HepG2 (cell line): ENCODE measurements around the gene LRP1-AS. TPM values are rescaled to one million over a fixed set of nuclear protein-coding genes. Genes with fewer than 3 reads are reported as not detected.

Experiments
- AGO2 ChIP-seq: fragments of 200-400 bp; formaldehyde crosslinking; optimal IDR thresholded peaks from 2 replicates; pipeline ENCODE3; 2017; ENCODE audit warnings: mild to moderate bottlenecking, low read depth, low read length, moderate library complexity
- FOSL1 ChIP-seq: sonication (generic); formaldehyde crosslinking; IDR thresholded peaks from 2 replicates; pipeline ENCODE4 v1.9.0; 2021; ENCODE audit warnings: missing genetic modification reagents, borderline replicate concordance
- HNRNPLL ChIP-seq: fragments of 200-400 bp; formaldehyde crosslinking; IDR thresholded peaks from 2 replicates; pipeline ENCODE4 v1.6.1; 2017; ENCODE audit warnings: mild to moderate bottlenecking, low read depth, low read length; ENCODE audit not compliant: poor library complexity, severe bottlenecking
- MTA3 ChIP-seq: sonication (generic); formaldehyde crosslinking; IDR thresholded peaks from 2 replicates; pipeline ENCODE4 v1.4.0; 2020; ENCODE audit warnings: missing genetic modification reagents
- NR2F6 ChIP-seq, 2 experiments: IDR thresholded peaks; 2 replicates each; pipeline ENCODE4 v1.6.1; 2016; ENCODE audit warnings: antibody characterized with exemption in 1 of 2, mild to moderate bottlenecking in 1 of 2
- PHF21A ChIP-seq: sonication (generic); formaldehyde crosslinking; IDR thresholded peaks from 2 replicates; pipeline ENCODE4 v1.5.0; 2020; ENCODE audit warnings: mild to moderate bottlenecking, missing genetic modification reagents
- SETDB1 ChIP-seq: sonication (generic); formaldehyde crosslinking; IDR thresholded peaks from 2 replicates; pipeline ENCODE4 v1.5.1; 2020; ENCODE audit warnings: missing genetic modification reagents, mild to moderate bottlenecking, borderline replicate concordance
- SIN3B ChIP-seq: fragments of 150-350 bp; IDR thresholded peaks from 2 replicates; pipeline ENCODE4 v1.6.1; 2014; ENCODE audit warnings: low read length
- SNAI1 ChIP-seq: sonication (generic); formaldehyde crosslinking; IDR thresholded peaks from 2 replicates; pipeline ENCODE4 v1.5.0; 2020; ENCODE audit warnings: mild to moderate bottlenecking, missing genetic modification reagents, borderline replicate concordance
- TARDBP ChIP-seq: sonication (generic); formaldehyde crosslinking; IDR thresholded peaks from 2 replicates; pipeline ENCODE4 v1.8.0; 2022; ENCODE audit warnings: mild to moderate bottlenecking, missing genetic modification reagents
- ZMYM3 ChIP-seq: sonication (generic); formaldehyde crosslinking; IDR thresholded peaks from 2 replicates; pipeline ENCODE4 v1.5.1; 2020; ENCODE audit warnings: mild to moderate bottlenecking, missing genetic modification reagents
- ZNF296 ChIP-seq: sonication (generic); formaldehyde crosslinking; conservative IDR thresholded peaks from 2 replicates; pipeline ENCODE4 v1.5.0; 2020; ENCODE audit warnings: mild to moderate bottlenecking, missing genetic modification reagents
- ZNF780A ChIP-seq: sonication (generic); formaldehyde crosslinking; IDR thresholded peaks from 2 replicates; pipeline ENCODE4 v1.8.0; 2022; ENCODE audit warnings: mild to moderate bottlenecking, missing genetic modification reagents, moderate library complexity
- polyA plus RNA-seq, 8 experiments: library from polyadenylated mRNA; depleted of rRNA in 3 of 8; stranded (reverse) in 7 of 8; unstranded in 1 of 8; fragments of >200 nt; fragmentation: Illumina TruSeq in 4 of 8; extraction: Trizol in 4 of 8; gene quantifications; 2 replicates each; pipeline versions ENCODE4 v1.2.1 to v1.2.3, GENCODE V29; 2011 to 2016; ENCODE audit warnings: low read depth in 4 of 8, missing spikeins in 1 of 8, mixed read lengths in 1 of 8; ENCODE audit not compliant: insufficient read depth in 1 of 8
- total RNA-seq, 5 experiments: library from RNA; depleted of rRNA; stranded (reverse); fragments of >200 nt; fragmentation: Illumina TruSeq; extraction: Trizol; gene quantifications; 2 replicates each; pipeline ENCODE4 v1.2.3, GENCODE V29; 2016; ENCODE audit warnings: low read depth in 1 of 5
- TF ChIP-seq, protein P1 (sequence below): sonication (generic); formaldehyde crosslinking; IDR thresholded peaks from 2 replicates; pipeline ENCODE4 v1.5.0; 2020; ENCODE audit warnings: mild to moderate bottlenecking, missing genetic modification reagents, moderate library complexity
- TF ChIP-seq, protein P2 (sequence below): sonication (generic); formaldehyde crosslinking; IDR thresholded peaks from 2 replicates; pipeline ENCODE4 v1.4.0; 2020; ENCODE audit warnings: missing genetic modification reagents, borderline replicate concordance
- TF ChIP-seq, protein P3 (sequence below): sonication (generic); formaldehyde crosslinking; IDR thresholded peaks from 2 replicates; pipeline ENCODE4 v1.8.0; 2022; ENCODE audit warnings: missing genetic modification reagents, low read depth, mild to moderate bottlenecking, borderline replicate concordance

The LRP1-AS gene
- total and polyA plus RNA-seq, 2 of the 13 experiments (the other 11 are each of a cell fraction or from before 2014, with no cell fraction given): 0.20 TPM; not detected in 1

DNA sequence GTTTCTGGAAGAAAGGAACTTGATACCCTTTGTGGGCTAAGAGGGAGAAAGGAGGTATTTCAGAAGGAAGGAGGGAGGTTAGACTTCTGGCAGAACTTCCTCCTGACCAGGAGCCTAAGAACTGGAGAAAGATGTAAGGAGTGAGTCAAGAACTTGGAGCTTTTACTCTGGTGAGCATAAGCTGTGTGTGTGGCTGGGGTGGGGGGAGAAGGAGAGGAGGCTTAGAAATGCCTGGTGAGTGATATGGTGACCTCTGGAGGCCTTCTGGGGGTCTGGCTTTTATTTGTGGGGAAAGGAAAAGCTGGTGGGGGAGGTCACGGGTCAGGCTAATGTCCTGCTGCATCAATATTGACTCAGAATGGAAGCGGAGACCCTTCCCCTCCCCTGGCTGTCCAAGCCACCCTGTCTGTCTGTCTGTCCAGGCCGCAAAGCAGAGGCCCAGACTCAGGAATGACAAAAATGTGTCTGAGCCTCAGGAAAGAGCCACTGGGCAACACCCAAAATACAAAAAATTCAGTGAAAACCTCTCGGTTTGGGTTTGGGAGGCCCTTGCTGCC is 14.3 kb downstream of the LRP1-AS start (continued):
- TF ChIP-seq, protein P1, sequence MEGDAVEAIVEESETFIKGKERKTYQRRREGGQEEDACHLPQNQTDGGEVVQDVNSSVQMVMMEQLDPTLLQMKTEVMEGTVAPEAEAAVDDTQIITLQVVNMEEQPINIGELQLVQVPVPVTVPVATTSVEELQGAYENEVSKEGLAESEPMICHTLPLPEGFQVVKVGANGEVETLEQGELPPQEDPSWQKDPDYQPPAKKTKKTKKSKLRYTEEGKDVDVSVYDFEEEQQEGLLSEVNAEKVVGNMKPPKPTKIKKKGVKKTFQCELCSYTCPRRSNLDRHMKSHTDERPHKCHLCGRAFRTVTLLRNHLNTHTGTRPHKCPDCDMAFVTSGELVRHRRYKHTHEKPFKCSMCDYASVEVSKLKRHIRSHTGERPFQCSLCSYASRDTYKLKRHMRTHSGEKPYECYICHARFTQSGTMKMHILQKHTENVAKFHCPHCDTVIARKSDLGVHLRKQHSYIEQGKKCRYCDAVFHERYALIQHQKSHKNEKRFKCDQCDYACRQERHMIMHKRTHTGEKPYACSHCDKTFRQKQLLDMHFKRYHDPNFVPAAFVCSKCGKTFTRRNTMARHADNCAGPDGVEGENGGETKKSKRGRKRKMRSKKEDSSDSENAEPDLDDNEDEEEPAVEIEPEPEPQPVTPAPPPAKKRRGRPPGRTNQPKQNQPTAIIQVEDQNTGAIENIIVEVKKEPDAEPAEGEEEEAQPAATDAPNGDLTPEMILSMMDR (CRISPR knock-in tag): 0 out of 2 replicates have a peak, but pooled peaks have one; percentile 25
- TF ChIP-seq, protein P2, sequence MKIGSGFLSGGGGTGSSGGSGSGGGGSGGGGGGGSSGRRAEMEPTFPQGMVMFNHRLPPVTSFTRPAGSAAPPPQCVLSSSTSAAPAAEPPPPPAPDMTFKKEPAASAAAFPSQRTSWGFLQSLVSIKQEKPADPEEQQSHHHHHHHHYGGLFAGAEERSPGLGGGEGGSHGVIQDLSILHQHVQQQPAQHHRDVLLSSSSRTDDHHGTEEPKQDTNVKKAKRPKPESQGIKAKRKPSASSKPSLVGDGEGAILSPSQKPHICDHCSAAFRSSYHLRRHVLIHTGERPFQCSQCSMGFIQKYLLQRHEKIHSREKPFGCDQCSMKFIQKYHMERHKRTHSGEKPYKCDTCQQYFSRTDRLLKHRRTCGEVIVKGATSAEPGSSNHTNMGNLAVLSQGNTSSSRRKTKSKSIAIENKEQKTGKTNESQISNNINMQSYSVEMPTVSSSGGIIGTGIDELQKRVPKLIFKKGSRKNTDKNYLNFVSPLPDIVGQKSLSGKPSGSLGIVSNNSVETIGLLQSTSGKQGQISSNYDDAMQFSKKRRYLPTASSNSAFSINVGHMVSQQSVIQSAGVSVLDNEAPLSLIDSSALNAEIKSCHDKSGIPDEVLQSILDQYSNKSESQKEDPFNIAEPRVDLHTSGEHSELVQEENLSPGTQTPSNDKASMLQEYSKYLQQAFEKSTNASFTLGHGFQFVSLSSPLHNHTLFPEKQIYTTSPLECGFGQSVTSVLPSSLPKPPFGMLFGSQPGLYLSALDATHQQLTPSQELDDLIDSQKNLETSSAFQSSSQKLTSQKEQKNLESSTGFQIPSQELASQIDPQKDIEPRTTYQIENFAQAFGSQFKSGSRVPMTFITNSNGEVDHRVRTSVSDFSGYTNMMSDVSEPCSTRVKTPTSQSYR: no peak
- TF ChIP-seq, protein P3, sequence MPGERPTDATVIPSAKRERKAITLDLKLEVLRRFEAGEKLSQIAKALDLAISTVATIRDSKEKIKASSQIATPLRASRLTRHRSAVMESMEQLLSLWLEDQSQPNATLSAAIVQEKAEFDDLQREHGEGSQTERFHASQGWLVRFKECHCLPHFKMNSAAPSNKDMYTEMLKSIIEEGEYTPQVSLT (CRISPR knock-in tag): no peak
- TF ChIP-seq ZMYM3 (CRISPR knock-in tag) (peak; percentile 33; the same call in 1 of the 2 replicates), ZNF780A (no peak), AGO2 (no peak), SIN3B (no peak), SNAI1 (CRISPR knock-in tag) (no peak), NR2F6 (IDR thresholded peaks at IDR 0.05) (peak; percentile 65), NR2F6 (CRISPR knock-in tag; IDR thresholded peaks at IDR 0.05) (peak; percentile 60; the same call in 1 of the 2 replicates), TARDBP (no peak), PHF21A (CRISPR knock-in tag) (no peak), FOSL1 (no peak), HNRNPLL (no peak), ZNF296 (no peak), SETDB1 (CRISPR knock-in tag) (no peak), MTA3 (CRISPR knock-in tag) (no peak)
